Lung (tissue), 12 donors: Measurements from ENCODE around the gene GCG. TPM values are rescaled to one million over a fixed set of nuclear protein-coding genes. Genes with fewer than 3 reads are reported as not detected.

Experiments used
- ATAC-seq: fragments of 200-7000 bp; cut with Tn5 transposase; one replicate; pipeline ENCODE4 v1.9.1; 2020; ENCODE audit warnings: moderate number of reproducible peaks; ENCODE audit not compliant: insufficient read depth, low FRiP score
- DNase-seq, 3 donors: peaks; one replicate each; pipeline ENCODE4 v3.0.0-alpha.2; 2013 to 2017
- H3K27ac ChIP-seq, 2 donors: one replicate each; pipeline ENCODE4 v1.5.1; 2013; ENCODE audit warnings: mild to moderate bottlenecking in 2 of 2, moderate library complexity in 2 of 2, control low read depth in 1 of 2, inconsistent platforms in 1 of 2, low read depth in 1 of 2, low read length in 1 of 2
- H3K27me3 ChIP-seq, 3 donors: one replicate each; pipeline ENCODE4 v1.5.1; 2013; ENCODE audit warnings: low read length in 2 of 3; ENCODE audit not compliant: control insufficient read depth in 3 of 3, insufficient read depth in 3 of 3
- H3K36me3 ChIP-seq, 4 donors: one replicate each; pipeline ENCODE4 v1.5.1; 2013; ENCODE audit warnings: low read length in 4 of 4, mild to moderate bottlenecking in 1 of 4, moderate library complexity in 1 of 4; ENCODE audit not compliant: control insufficient read depth in 4 of 4, insufficient read depth in 4 of 4
- H3K4me1 ChIP-seq, 5 donors: one replicate each; pipeline ENCODE4 v1.5.1; 2013; ENCODE audit warnings: low read length in 5 of 5, mild to moderate bottlenecking in 2 of 5, moderate library complexity in 1 of 5; ENCODE audit not compliant: control insufficient read depth in 5 of 5, insufficient read depth in 5 of 5
- H3K4me3 ChIP-seq: one replicate; pipeline ENCODE4 v1.5.1; 2013; ENCODE audit warnings: mild to moderate bottlenecking, control low read depth, moderate library complexity
- H3K9ac ChIP-seq, 2 donors: one replicate each; pipeline ENCODE4 v1.5.1; 2013; ENCODE audit warnings: low read length in 2 of 2, control low read depth in 1 of 2; ENCODE audit not compliant: insufficient read depth in 1 of 2
- H3K9me3 ChIP-seq, 4 donors: one replicate each; pipeline ENCODE4 v1.5.1; 2013; ENCODE audit warnings: low read length in 3 of 4, mild to moderate bottlenecking in 1 of 4, moderate library complexity in 1 of 4; ENCODE audit not compliant: control insufficient read depth in 4 of 4, insufficient read depth in 3 of 4
- WGBS, 2 donors: extraction: QIAGEN DNeasy Blood & Tissue Kit; methylation state at CpG; one replicate each; pipeline ENCODE4 v1.1.7; 2013; 5-methylcytosine and 5-hydroxymethylcytosine counted together
- polyA plus RNA-seq, 2 donors: library from polyadenylated mRNA; stranded (reverse); fragments of 200-250 nt; gene quantifications; one replicate each; pipeline ENCODE4 v1.2.1, GENCODE V29; 2013
- total RNA-seq, 2 donors: library from RNA; depleted of rRNA in 1 of 2; stranded (reverse); fragments of >200 nt in 1 of 2; gene quantifications; one replicate each; pipeline ENCODE4 v1.2.1, GENCODE V29; 2014 to 2021
- TF ChIP-seq, protein P1 (sequence below): IDR thresholded peaks from 2 replicates; pipeline ENCODE4 v1.5.1; 2012; ENCODE audit warnings: mild to moderate bottlenecking; ENCODE audit errors: control extremely low read depth, extremely low read depth
- donor health status: control.
- donor health status: control.
- donor health status: Bipolar disorder and iron deficiency.
- donor health status: healthy.
- donor health status: DM: yes; HTN: yes; CAD: no.

Gene GCG
- total and polyA plus RNA-seq, 4 donors, result 0.14 TPM; not detected in 3

DNA sequence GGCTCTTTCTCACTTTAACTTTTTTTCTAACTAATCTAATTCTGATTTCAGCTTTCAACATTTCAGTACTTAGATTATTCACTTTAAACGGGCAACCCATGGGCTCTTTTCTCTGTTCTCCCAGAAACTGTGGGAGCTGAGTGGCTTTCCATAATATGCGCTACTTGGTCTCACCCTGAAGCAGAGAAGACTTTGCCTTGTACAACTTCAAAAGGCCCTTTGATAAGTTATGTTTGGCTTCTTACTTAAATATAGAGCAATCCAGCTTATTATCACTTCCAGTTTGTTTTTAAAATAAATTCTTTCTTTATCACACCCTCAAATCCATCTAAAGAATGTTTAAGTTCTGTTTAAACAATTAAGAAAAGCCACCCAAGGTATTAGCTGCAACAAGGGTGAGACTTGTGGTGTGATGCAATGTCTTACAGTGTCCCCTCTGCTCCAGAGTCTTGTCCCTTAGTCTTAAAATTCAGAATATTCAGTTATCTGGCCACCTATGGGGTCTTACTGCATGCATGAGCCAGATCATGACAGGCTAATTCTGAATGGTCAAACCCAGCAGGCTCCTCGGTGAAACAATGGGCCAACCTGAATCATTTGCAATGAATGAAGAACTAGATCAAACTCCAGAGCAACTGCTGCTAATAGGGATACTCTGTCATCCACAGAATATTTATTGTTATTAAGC lies 38.8 kb downstream of the GCG start:
- Histone ChIP-seq H3K27me3 (no peaks in the 10 kb centered on the region), H3K36me3 (no peaks in the 10 kb centered on the region), H3K9ac (no peak overlapping the region), H3K27ac (peak overlapping the region in 1 of 2 donors; percentile 33), H3K9me3 (peaks cover 0 to 3% (median 0%) of the 10 kb centered on the region in 4 donors), H3K4me3 (no peak overlapping the region), H3K4me1 (peaks cover 3 to 19% (median 8%) of the 10 kb centered on the region in 5 donors)
- TF ChIP-seq, protein P1, sequence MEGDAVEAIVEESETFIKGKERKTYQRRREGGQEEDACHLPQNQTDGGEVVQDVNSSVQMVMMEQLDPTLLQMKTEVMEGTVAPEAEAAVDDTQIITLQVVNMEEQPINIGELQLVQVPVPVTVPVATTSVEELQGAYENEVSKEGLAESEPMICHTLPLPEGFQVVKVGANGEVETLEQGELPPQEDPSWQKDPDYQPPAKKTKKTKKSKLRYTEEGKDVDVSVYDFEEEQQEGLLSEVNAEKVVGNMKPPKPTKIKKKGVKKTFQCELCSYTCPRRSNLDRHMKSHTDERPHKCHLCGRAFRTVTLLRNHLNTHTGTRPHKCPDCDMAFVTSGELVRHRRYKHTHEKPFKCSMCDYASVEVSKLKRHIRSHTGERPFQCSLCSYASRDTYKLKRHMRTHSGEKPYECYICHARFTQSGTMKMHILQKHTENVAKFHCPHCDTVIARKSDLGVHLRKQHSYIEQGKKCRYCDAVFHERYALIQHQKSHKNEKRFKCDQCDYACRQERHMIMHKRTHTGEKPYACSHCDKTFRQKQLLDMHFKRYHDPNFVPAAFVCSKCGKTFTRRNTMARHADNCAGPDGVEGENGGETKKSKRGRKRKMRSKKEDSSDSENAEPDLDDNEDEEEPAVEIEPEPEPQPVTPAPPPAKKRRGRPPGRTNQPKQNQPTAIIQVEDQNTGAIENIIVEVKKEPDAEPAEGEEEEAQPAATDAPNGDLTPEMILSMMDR, result no peak
- no peak for ATAC-seq
- DNase-seq, result peak in 1 of 3 donors; percentile 25
- WGBS, 2 donors, result 71 to 80% methylated on average over 3 of the region's 3 CpGs

DNA sequence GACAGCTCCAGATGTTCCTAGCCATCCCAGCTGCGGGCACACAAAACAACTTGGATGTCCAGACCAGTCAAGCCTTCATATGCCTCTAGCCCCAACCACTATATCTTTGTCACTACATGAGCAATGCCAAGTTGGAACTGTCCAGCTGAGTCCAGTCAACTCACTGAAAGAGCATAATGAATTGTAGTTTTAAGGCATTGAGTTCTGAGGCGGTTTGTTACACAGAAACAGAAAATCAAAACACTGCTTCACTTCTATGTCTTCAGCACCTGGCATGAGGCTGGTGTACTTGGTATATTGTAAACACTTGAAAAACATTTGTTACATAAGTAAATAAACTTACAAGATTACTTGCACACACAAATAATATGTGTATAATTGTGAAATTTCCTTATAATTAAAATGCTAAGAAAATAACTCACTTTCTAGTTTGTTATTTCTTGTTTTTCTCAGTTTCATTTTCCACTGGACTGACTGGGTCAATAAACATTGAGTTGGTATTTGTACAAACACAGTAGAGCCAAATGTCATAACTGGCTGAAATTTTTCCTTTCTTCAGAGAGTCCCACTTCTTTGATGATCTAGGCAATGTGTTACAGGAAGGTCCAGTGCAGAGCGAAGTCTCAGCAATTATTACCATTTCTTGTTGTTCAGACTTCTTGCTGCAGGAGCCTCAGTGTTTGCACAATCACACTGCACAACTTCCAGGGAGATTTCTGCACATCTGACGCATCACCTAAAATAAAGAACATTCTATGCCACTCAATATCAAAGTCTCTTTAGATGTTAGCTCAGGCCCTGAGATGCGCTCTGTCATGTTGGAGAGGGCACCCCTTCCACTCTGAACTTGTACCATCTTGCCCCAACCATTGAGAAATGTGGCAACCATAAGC lies 39.8 kb downstream of the GCG start:
- peaks cover 0 to 3% (median 0%) of the 10 kb centered on the region in 4 donors for H3K9me3 ChIP-seq
- no peak for ATAC-seq
- peaks cover 3 to 19% (median 12%) of the 10 kb centered on the region in 5 donors for H3K4me1 ChIP-seq
- WGBS, 2 donors, result 66 to 75% methylated on average over 5 of the region's 5 CpGs
- TF ChIP-seq, protein P1, result no peak
- no peak overlapping the region for H3K9ac ChIP-seq
- no peaks in the 10 kb centered on the region for H3K36me3 ChIP-seq
- H3K27ac ChIP-seq, result no peak overlapping the region
- DNase-seq, result peak in 2 of 3 donors; percentile 17 to 50
- no peak overlapping the region for H3K4me3 ChIP-seq
- no peaks in the 10 kb centered on the region for H3K27me3 ChIP-seq

DNA sequence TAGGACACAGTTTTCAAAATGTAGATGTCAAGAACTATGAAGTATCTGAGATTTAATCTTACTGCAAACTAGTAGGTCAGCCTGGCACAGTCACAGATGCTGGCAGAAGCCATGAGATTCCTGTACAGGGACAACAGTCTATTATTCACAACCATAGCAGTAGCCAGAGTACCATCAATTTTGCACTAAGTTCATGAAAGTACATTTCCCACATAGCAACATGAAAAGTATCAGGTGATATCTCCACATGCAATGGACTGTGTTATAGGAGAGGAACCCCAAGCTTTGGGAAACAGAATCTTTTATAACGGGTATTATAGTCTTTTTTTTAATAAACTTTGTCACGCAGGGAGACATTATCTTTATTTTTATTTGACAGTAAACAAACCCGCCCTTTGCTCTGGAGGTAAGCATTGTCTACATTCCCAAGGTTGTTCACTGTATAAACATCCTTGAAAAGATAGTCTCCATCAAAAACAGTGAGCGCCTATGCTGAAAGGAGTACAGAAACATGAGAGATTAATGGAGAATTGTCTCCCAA lies 44.6 kb downstream of the GCG start:
- no peak for ATAC-seq
- WGBS, 2 donors, result 66 to 71% methylated on average over 4 of the region's 4 CpGs

More for the DNA sequence above, 44.6 kb downstream of the GCG start:
- no peak for DNase-seq
- Histone ChIP-seq H3K9me3 (no peaks in the 10 kb centered on the region), H3K36me3 (no peaks in the 10 kb centered on the region), H3K27me3 (no peaks in the 10 kb centered on the region), H3K27ac (no peak overlapping the region), H3K4me1 (peaks cover 3 to 14% (median 9%) of the 10 kb centered on the region in 5 donors), H3K9ac (no peak overlapping the region), H3K4me3 (no peak overlapping the region)
- TF ChIP-seq, protein P1, result no peak
